Right lobe of liver (tissue), 4 donors: ENCODE data around the gene CDKAL1.

Experiments
- POLR2A ChIP-seq: fragments of 450-650 bp; IDR thresholded peaks from one replicate; pipeline ENCODE4 v1.6.1; 2017; ENCODE audit warnings: antibody characterized with exemption, mild to moderate bottlenecking
- TF ChIP-seq, protein P1 (sequence below), 4 donors: fragments of 200-600 bp in 3 of 4; fragments of 450-650 bp in 1 of 4; IDR thresholded peaks; one replicate each; pipeline versions ENCODE4 v1.5.1 to v1.8.0; 2016 to 2022; ENCODE audit warnings: antibody characterized with exemption in 4 of 4, mild to moderate bottlenecking in 2 of 4
- donor health status: DM: no; HTN: no; CAD: no.
- donor health status: DM: no; HTN: no; CAD: no.
- donor health status: DM: no; HTN: yes; CAD: no.

GRCh38 chr6:20653085-20653479 lies 118.8 kb downstream of the CDKAL1 start:
- TF ChIP-seq, protein P1, sequence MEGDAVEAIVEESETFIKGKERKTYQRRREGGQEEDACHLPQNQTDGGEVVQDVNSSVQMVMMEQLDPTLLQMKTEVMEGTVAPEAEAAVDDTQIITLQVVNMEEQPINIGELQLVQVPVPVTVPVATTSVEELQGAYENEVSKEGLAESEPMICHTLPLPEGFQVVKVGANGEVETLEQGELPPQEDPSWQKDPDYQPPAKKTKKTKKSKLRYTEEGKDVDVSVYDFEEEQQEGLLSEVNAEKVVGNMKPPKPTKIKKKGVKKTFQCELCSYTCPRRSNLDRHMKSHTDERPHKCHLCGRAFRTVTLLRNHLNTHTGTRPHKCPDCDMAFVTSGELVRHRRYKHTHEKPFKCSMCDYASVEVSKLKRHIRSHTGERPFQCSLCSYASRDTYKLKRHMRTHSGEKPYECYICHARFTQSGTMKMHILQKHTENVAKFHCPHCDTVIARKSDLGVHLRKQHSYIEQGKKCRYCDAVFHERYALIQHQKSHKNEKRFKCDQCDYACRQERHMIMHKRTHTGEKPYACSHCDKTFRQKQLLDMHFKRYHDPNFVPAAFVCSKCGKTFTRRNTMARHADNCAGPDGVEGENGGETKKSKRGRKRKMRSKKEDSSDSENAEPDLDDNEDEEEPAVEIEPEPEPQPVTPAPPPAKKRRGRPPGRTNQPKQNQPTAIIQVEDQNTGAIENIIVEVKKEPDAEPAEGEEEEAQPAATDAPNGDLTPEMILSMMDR (IDR thresholded peaks at IDR 0.05) = no peak
- no peak for TF ChIP-seq POLR2A
